GM18870 (cell line): ENCODE results near the gene WIPF2.
A peak's percentile ranks its signal among the peaks of the same experiment; 100 is the strongest.

Source experiments
- ATAC-seq: cut with Tn5 transposase; IDR thresholded peaks from one replicate; pipeline ENCODE4 v1.9.1; 2021; ENCODE audit warnings: moderate library complexity; ENCODE audit not compliant: unreplicated experiment

The WIPF2 gene

DNA sequence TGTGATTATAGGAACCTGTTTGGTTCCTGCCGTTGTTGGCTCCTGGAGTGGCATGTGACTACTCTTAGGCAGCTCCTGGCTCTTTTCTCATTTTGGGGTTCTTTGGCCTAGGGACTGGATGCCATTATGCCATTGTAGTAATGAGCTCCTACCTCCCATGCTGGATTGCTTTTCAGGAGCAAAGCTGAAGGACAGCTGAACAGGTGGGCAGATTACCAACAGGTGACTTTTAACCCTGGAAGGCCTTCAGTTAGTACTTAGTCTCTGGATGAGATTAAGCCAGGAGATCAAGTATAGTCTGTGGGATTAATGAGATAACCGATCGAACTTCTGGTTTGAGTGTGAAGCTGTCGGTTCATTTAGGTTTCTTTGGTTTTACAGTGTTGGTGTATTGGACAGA lies 25.2 kb downstream of the WIPF2 start:
- ATAC-seq: no peak

DNA sequence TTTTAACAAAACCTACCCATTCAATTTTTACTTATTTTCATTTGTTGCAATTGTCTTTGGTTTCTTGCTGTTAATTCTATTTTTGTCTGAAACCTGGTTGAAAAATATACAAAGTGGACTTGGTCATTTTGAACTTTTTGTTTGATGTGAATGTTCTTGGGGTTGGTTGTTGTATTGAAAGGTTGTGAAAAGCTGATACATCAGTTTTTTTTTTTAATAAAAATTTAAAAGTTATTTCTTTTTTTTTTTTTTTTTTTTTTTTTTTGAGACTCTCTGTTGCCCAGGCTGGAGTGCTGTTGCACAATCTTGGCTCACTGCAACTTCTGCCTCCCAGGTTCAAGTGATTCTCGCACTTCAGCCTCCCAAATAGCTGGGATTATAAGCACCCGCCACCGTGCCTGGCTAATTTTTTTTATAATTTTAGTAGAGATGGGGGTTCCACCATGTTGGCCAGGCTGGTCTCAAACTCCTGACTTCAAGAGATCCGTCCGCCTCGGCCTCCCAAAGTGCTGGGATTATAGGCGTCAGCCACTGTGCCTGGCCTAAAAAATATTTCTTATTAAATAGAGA lies 28.9 kb downstream of the WIPF2 start:
- no peak for ATAC-seq

GRCh38 chr17:40248507-40248906 lies 29.4 kb downstream of the WIPF2 start:
- no peak for ATAC-seq

- ATAC-seq: no peak
These were observed 32.5 kb downstream of the WIPF2 start for GRCh38 chr17:40251576-40251975.

DNA sequence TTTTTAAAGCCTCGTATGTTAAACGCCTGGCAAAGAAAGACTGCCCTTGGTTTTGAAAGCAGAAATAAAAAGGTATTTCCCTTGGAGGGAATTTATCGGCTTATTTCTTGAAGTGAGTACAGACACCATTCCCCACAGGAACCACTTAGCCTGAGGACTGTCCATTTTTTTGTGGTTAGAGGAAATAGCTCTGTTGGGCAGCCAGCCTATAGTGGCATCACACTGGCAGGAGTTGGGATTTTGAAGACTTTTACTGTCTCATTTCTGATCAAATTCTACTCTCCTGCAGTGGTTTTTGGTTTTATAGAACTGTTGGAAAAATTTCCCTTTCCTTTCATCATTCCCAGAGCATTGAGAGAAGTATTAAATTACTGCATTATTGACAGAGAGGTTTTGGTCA lies 34.5 kb downstream of the WIPF2 start:
- no peak for ATAC-seq

DNA sequence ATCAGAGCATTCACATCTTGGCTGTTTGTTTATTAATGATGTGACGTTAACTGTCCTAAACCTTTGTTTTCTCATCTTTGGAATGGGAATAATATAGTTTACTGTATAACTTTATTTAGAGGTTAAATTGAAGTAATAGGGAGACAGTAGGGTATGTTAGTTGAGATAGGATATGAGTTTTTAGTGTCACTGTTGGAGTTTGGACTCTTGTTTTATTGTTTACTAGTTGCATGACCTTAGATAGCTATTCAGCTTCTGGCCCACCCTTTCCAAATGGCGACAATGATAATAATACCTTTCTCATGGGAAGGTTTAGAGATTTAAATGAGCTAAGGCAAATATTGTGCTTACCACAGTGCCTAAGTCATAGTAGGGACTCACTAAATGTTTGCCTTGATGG lies 40.4 kb downstream of the WIPF2 start:
- no peak for ATAC-seq

DNA sequence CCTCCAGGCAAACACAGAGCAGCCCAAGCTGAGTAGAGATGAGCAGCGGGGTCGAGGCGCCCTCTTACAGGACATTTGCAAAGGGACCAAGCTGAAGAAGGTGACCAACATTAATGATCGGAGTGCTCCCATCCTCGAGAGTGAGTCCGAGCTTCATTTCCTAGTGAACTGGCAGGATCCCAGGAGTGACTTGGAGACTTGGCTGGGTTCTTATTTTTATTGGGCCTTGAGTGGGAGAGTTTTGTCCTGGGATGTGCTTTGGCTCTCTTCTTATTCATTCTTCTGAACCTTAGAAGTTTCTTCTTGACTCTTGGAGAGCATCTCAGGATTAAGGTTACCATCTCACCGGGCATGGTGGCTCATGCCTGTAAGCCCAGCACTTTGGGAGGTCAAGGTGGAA lies 41.4 kb downstream of the WIPF2 start:
- ATAC-seq: no peak

GRCh38 chr17:40264458-40265185 lies 45.5 kb downstream of the WIPF2 start:
- ATAC-seq: no peak

- ATAC-seq: no peak
These were observed 46.2 kb downstream of the WIPF2 start for GRCh38 chr17:40265337-40265736.

GRCh38 chr17:40266882-40267281 lies 47.8 kb downstream of the WIPF2 start:
- ATAC-seq: no peak

GRCh38 chr17:40268141-40268712 lies 49.1 kb downstream of the WIPF2 start:
- ATAC-seq: no peak

- no peak for ATAC-seq
These were observed 59.3 kb downstream of the WIPF2 start for GRCh38 chr17:40278414-40278813.

GRCh38 chr17:40279402-40279801 lies 60.3 kb downstream of the WIPF2 start:
- no peak for ATAC-seq

DNA sequence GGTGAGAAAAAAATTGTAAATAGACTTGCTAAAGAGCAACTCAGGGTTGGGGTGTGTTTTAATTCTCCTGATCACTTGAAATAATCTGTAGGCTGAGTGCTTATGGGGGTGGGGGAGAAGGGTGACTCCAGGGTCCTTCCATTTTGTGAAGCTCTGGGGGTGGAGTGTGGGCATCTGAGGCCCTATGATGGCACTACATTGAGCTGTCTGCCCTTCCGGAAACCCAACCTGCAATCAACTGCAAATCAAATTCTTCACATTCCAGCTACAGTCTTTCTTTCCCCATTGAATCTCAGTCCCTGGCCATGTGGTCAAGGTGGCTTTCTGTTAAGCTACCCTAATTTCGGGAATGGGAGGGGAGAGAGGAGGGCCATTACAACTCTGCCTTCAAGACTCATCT lies 62.6 kb downstream of the WIPF2 start:
- ATAC-seq: no peak

- no peak for ATAC-seq
These were observed 64.6 kb downstream of the WIPF2 start for GRCh38 chr17:40283662-40284061.

GRCh38 chr17:40284085-40284713 lies 65.1 kb downstream of the WIPF2 start:
- ATAC-seq: no peak

DNA sequence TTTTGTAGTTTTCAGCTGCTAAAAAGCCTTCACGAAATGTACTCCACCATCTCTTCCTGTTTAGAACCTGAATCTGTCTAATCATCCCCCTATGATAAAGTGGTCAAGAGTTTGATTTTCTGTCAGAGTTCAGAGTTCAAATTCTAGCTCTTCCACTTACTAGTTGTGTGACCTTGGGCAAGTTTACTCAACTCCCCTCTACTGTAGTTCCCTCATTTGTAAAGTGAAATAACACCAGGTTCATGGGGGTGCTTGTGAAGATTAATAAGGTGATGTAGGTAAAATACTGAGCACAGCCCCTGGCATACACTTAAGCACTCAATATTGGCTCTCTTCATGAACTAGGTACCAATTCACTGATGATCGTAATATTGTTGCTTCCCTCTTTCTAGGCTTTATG lies 67.4 kb downstream of the WIPF2 start:
- ATAC-seq: no peak

DNA sequence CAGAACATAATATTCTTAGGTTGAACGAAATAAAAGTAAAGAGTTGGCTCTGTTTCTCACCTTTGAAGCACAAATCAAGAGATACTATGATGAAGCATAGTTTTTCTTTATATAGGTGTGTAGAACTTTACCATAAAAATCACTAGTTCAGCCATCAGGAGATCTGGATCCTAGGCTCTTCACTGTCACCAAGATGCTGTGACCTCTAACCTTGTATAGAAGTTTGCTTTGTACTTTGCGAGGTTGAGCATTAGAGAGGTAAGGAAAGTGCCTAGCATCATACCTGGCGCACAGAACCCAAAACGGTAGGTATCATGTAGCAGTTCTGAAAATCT lies 68.0 kb downstream of the WIPF2 start:
- no peak for ATAC-seq

- peak; percentile 90 for ATAC-seq
These were observed 68.6 kb downstream of the WIPF2 start, which contains the start of gene CDC6 for GRCh38 chr17:40287494-40288369. Gene CDC6 (plus strand): TSS chr17:40287879. CDS start chr17:40289421, 1,542 bp downstream.

GRCh38 chr17:40290629-40291280 lies 71.7 kb downstream of the WIPF2 start:
- ATAC-seq: no peak

GRCh38 chr17:40291281-40291664 lies 72.2 kb downstream of the WIPF2 start:
- no peak for ATAC-seq
